ENCODE results near the gene BMP7. TPM values are rescaled to one million over a fixed set of nuclear protein-coding genes. Genes with fewer than 3 reads are reported as not detected.

Gene BMP7
- total and polyA plus RNA-seq, 2 donors (not counting 3 experiments of a cell fraction or from before 2014, with no cell fraction given) = not detected

- no peak overlapping the region for H2AFZ ChIP-seq (ENCODE audit: low read depth, low read length)
- H3K4me1 ChIP-seq (ENCODE audit: control insufficient read depth, extremely low read depth, insufficient read depth, low read length) = no peaks in the 10 kb centered on the region
- dilution Hi-C loops (cut with MboI; ENCODE audit: extremely low pct_ligation_motif_present, low sequenced_read_pairs) (no loop called here), intact Hi-C loops (cut with micrococcal nuclease) (no loop called here)
- no peak overlapping the region for H3K27ac ChIP-seq (ENCODE audit: insufficient read depth, low read depth, low read length)
- H3K79me2 ChIP-seq (ENCODE audit: control insufficient read depth, insufficient read depth, low read length) = no peaks in the 10 kb centered on the region
- H3K27me3 ChIP-seq (ENCODE audit: control insufficient read depth in 2 of 2, insufficient read depth in 2 of 2, low read length in 2 of 2) = peaks cover 0 to 1% of the 10 kb centered on the region in 2 experiments
- DNase-seq (ENCODE audit: low read depth, low spot score) (no peak), FAIRE-seq (no peak)
- no peaks in the 10 kb centered on the region for H4K20me1 ChIP-seq (replicated peaks; ENCODE audit: control insufficient read depth, extremely low read depth, insufficient read depth, low read length)
- H3K9me1 ChIP-seq (replicated peaks; ENCODE audit: control insufficient read depth, extremely low read depth, insufficient read depth, low read length) = no peaks in the 10 kb centered on the region
- ChIA-PET POLR2A (no interaction called here), CTCF (no interaction called here)
- no peak overlapping the region for H3K4me3 ChIP-seq (replicated peaks in 1 of 3; ENCODE audit: insufficient read depth in 1 of 3, low read depth in 1 of 3, low read length in 3 of 3)
- H3K4me2 ChIP-seq (ENCODE audit: insufficient read depth, low read length) = no peak overlapping the region
- TF ChIP-seq JUN (IDR thresholded peaks at IDR 0.05; ENCODE audit: borderline replicate concordance, insufficient read depth, insufficient read length, low read depth) (no peak), POLR2A (IDR thresholded peaks at IDR 0.05; ENCODE audit: low read depth, low read length) (no peak), MYC (IDR thresholded peaks at IDR 0.05; ENCODE audit: low read depth, low read length) (no peak)
- TF ChIP-seq, protein P1, sequence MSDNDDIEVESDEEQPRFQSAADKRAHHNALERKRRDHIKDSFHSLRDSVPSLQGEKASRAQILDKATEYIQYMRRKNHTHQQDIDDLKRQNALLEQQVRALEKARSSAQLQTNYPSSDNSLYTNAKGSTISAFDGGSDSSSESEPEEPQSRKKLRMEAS (IDR thresholded peaks at IDR 0.05; ENCODE audit: insufficient read depth, insufficient read length) = no peak
- H3K9ac ChIP-seq (replicated peaks; ENCODE audit: extremely low read depth, insufficient read depth, low read length) = no peak overlapping the region
- H3K9me3 ChIP-seq (replicated peaks; ENCODE audit: control insufficient read depth, insufficient read depth, low read length) = no peaks in the 10 kb centered on the region
- BruUV-seq (replicated peaks) = no TSS peak
- H3K36me3 ChIP-seq (ENCODE audit: control insufficient read depth in 2 of 2, extremely low read depth in 1 of 2, insufficient read depth in 2 of 2, low read length in 2 of 2) = no peaks in the 10 kb centered on the region
These were observed 21.5 kb upstream of the BMP7 start for GRCh38 chr20:57287901-57288300.

- dilution Hi-C loops (cut with MboI; ENCODE audit: extremely low pct_ligation_motif_present, low sequenced_read_pairs) = no loop called here
- intact Hi-C loops (cut with micrococcal nuclease) = no loop called here
- Histone ChIP-seq H2AFZ (ENCODE audit: low read depth, low read length) (no peak overlapping the region), H4K20me1 (replicated peaks; ENCODE audit: control insufficient read depth, extremely low read depth, insufficient read depth, low read length) (no peaks in the 10 kb centered on the region), H3K27me3 (ENCODE audit: control insufficient read depth in 2 of 2, insufficient read depth in 2 of 2, low read length in 2 of 2) (peaks cover 0 to 1% of the 10 kb centered on the region in 2 experiments), H3K36me3 (ENCODE audit: control insufficient read depth in 2 of 2, extremely low read depth in 1 of 2, insufficient read depth in 2 of 2, low read length in 2 of 2) (no peaks in the 10 kb centered on the region), H3K4me3 (replicated peaks in 1 of 3; ENCODE audit: insufficient read depth in 1 of 3, low read depth in 1 of 3, low read length in 3 of 3) (no peak overlapping the region), H3K79me2 (ENCODE audit: control insufficient read depth, insufficient read depth, low read length) (no peaks in the 10 kb centered on the region), H3K9me3 (replicated peaks; ENCODE audit: control insufficient read depth, insufficient read depth, low read length) (no peaks in the 10 kb centered on the region), H3K4me2 (ENCODE audit: insufficient read depth, low read length) (no peak overlapping the region), H3K27ac (ENCODE audit: insufficient read depth, low read depth, low read length) (no peak overlapping the region), H3K9me1 (replicated peaks; ENCODE audit: control insufficient read depth, extremely low read depth, insufficient read depth, low read length) (no peaks in the 10 kb centered on the region), H3K9ac (replicated peaks; ENCODE audit: extremely low read depth, insufficient read depth, low read length) (no peak overlapping the region), H3K4me1 (ENCODE audit: control insufficient read depth, extremely low read depth, insufficient read depth, low read length) (no peaks in the 10 kb centered on the region)
- DNase-seq (ENCODE audit: low read depth, low spot score) = no peak
- ChIA-PET POLR2A (no interaction called here), CTCF (no interaction called here)
- no peak for FAIRE-seq
- TF ChIP-seq CTCF (IDR thresholded peaks at IDR 0.05; ENCODE audit: extremely low read depth in 1 of 2, insufficient read depth in 1 of 2, low read depth in 1 of 2, low read length in 2 of 2) = no peak
- TF ChIP-seq MYC (IDR thresholded peaks at IDR 0.05; ENCODE audit: low read depth, low read length) = no peak
- no peak for TF ChIP-seq GATA2 (IDR thresholded peaks at IDR 0.05; ENCODE audit: insufficient read depth, insufficient read length, low read depth, low read length)
- TF ChIP-seq, protein P1 (IDR thresholded peaks at IDR 0.05; ENCODE audit: insufficient read depth, insufficient read length) = no peak
- no peak for TF ChIP-seq FOS (IDR thresholded peaks at IDR 0.05; ENCODE audit: borderline replicate concordance, insufficient read depth, low read length)
- TF ChIP-seq EZH2 (IDR thresholded peaks at IDR 0.05; ENCODE audit: borderline replicate concordance, low read depth, low read length, severe bottlenecking) = no peak
- no peak for TF ChIP-seq POLR2A (IDR thresholded peaks at IDR 0.05; ENCODE audit: low read depth, low read length)
- TF ChIP-seq JUN (IDR thresholded peaks at IDR 0.05; ENCODE audit: borderline replicate concordance, insufficient read depth, insufficient read length, low read depth) = no peak
- no peak for TF ChIP-seq POLR2AphosphoS5 (IDR thresholded peaks at IDR 0.05; ENCODE audit: insufficient read depth, low read depth, low read length)
- no TSS peak for BruUV-seq (replicated peaks)
These were observed 20.8 kb upstream of the BMP7 start for GRCh38 chr20:57287007-57287880.

All from endothelial cell of umbilical vein (primary cell).